Mesothelial cell of epicardium (in vitro differentiated cells): ENCODE data around the gene PRDM16. TPM values are rescaled to one million over a fixed set of nuclear protein-coding genes. Genes with fewer than 3 reads are reported as not detected.

Experiments used
- DNase-seq, 2 experiments: peaks; one replicate each; pipeline ENCODE4 v3.0.0; 2021; ENCODE audit warnings: low spot score in 2 of 2; ENCODE audit not compliant: unreplicated experiment in 2 of 2
- H3K27ac Mint-ChIP-seq: 2 replicates; pipeline ENCODE4 v1.8.0; 2021; ENCODE audit warnings: mixed read lengths
- H3K27me3 Mint-ChIP-seq: 2 replicates; pipeline ENCODE4 v1.8.0; 2021; ENCODE audit warnings: low read depth, mixed read lengths
- H3K36me3 Mint-ChIP-seq: 2 replicates; pipeline ENCODE4 v1.8.0; 2021; ENCODE audit warnings: mixed read lengths
- H3K4me1 Mint-ChIP-seq: 2 replicates; pipeline ENCODE4 v1.8.0; 2021; ENCODE audit warnings: mixed read lengths
- H3K4me3 Mint-ChIP-seq: 2 replicates; pipeline ENCODE4 v1.8.0; 2021; ENCODE audit warnings: mild to moderate bottlenecking, moderate library complexity, mixed read lengths
- H3K9me3 Mint-ChIP-seq: 2 replicates; pipeline ENCODE4 v1.8.0; 2021; ENCODE audit warnings: mixed read lengths
- total RNA-seq: library from RNA; stranded (reverse); gene quantifications from 3 replicates; pipeline ENCODE4 v1.2.1, GENCODE V29; 2021
- TF ChIP-seq, protein P1 (sequence below): fragments of 200-600 bp; sonication (generic); IDR thresholded peaks from one replicate; pipeline ENCODE4 v1.5.0; 2021; ENCODE audit warnings: antibody characterized with exemption; ENCODE audit not compliant: unreplicated experiment

PRDM16 gene
- total RNA-seq, 1 donor from 2014 or later, result 1.4 TPM

GRCh38 chr1:3178279-3178678, 109.3 kb downstream of the PRDM16 start:
- Mint-ChIP-seq H3K27me3 (peaks cover 5% of the 10 kb centered on the region), H3K9me3 (no peaks in the 10 kb centered on the region), H3K36me3 (no peaks in the 10 kb centered on the region), H3K4me3 (no peak overlapping the region), H3K27ac (no peak overlapping the region), H3K4me1 (peaks cover 11% of the 10 kb centered on the region)
- TF ChIP-seq, protein P1, sequence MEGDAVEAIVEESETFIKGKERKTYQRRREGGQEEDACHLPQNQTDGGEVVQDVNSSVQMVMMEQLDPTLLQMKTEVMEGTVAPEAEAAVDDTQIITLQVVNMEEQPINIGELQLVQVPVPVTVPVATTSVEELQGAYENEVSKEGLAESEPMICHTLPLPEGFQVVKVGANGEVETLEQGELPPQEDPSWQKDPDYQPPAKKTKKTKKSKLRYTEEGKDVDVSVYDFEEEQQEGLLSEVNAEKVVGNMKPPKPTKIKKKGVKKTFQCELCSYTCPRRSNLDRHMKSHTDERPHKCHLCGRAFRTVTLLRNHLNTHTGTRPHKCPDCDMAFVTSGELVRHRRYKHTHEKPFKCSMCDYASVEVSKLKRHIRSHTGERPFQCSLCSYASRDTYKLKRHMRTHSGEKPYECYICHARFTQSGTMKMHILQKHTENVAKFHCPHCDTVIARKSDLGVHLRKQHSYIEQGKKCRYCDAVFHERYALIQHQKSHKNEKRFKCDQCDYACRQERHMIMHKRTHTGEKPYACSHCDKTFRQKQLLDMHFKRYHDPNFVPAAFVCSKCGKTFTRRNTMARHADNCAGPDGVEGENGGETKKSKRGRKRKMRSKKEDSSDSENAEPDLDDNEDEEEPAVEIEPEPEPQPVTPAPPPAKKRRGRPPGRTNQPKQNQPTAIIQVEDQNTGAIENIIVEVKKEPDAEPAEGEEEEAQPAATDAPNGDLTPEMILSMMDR, result no peak
- DNase-seq, result no peak

DNA sequence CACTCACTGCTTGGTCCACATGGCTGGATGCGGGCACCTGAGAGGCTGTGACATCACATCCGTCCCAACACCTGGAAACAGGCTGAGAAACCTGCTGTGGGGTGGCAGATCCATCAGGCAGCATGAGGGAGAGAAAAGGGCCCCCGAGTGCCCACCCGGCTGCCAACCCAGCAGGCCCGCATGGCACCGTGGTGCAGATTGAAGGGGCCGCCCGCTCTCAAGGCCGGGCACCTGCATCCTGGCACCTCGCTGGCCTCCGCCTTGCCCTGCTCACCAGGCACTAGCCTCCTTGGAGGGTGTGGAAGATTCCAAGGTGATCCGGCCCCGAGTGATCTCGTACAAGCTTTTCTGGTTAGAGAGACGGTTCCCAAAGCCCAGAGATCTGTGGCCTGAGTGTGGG, 110.5 kb downstream of the PRDM16 start:
- no peak for DNase-seq
- Mint-ChIP-seq H3K36me3 (no peaks in the 10 kb centered on the region), H3K4me1 (peaks cover 15% of the 10 kb centered on the region), H3K27me3 (peaks cover 5% of the 10 kb centered on the region), H3K27ac (no peak overlapping the region), H3K4me3 (no peak overlapping the region), H3K9me3 (no peaks in the 10 kb centered on the region)
- TF ChIP-seq, protein P1, result no peak

GRCh38 chr1:3180915-3181314, 111.9 kb downstream of the PRDM16 start:
- Mint-ChIP-seq H3K36me3 (no peaks in the 10 kb centered on the region), H3K4me1 (peaks cover 10% of the 10 kb centered on the region), H3K4me3 (no peak overlapping the region), H3K27ac (no peak overlapping the region), H3K9me3 (no peaks in the 10 kb centered on the region), H3K27me3 (peaks cover 5% of the 10 kb centered on the region)
- TF ChIP-seq, protein P1, result no peak
- DNase-seq, result no peak

DNA sequence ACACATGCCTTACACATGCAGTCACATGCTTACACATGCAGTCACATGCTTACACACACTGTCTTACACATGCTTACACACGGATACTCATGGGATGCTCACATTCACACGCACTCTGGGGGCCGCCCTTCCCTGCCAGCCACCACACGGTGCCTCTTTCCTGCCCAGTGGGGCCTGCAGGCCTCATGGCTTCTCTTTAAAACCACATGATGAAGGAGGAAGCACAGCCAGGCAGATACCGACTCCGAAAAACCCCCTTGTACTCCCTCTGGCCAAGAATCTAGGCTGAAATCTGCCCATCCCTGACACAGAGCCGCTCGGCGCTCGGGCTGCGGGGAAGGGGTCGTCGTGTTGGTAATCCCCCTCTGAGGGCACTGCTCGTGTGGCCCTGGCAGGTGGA, 113.0 kb downstream of the PRDM16 start:
- Mint-ChIP-seq H3K27me3 (peaks cover 5% of the 10 kb centered on the region), H3K4me3 (no peak overlapping the region), H3K36me3 (no peaks in the 10 kb centered on the region), H3K9me3 (no peaks in the 10 kb centered on the region), H3K27ac (no peak overlapping the region), H3K4me1 (peaks cover 20% of the 10 kb centered on the region)
- TF ChIP-seq, protein P1, result no peak
- no peak for DNase-seq

DNA sequence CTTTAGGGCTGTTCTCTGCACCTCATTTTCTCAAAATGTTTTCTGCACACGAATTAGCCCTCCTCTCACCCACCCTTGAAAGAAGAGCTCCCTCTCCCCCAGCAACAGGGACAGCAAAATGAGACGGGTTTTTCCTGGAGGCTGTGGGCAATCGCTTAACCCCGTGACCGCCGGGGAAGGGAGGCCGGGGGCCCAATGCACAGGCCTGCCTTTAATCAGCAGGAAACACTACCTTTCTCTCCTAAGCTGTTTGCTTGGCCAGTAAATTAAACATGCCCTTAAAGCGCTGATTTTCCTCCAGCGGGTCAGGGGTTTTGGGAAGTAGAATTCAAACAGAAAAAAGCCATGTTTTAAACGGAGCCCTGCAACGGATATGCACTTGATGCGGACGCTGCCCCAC, 114.4 kb downstream of the PRDM16 start:
- Mint-ChIP-seq H3K27ac (no peak overlapping the region), H3K4me1 (peaks cover 21% of the 10 kb centered on the region), H3K4me3 (no peak overlapping the region), H3K36me3 (no peaks in the 10 kb centered on the region), H3K27me3 (peaks cover 3% of the 10 kb centered on the region), H3K9me3 (no peaks in the 10 kb centered on the region)
- no peak for DNase-seq
- TF ChIP-seq, protein P1, result no peak

DNA sequence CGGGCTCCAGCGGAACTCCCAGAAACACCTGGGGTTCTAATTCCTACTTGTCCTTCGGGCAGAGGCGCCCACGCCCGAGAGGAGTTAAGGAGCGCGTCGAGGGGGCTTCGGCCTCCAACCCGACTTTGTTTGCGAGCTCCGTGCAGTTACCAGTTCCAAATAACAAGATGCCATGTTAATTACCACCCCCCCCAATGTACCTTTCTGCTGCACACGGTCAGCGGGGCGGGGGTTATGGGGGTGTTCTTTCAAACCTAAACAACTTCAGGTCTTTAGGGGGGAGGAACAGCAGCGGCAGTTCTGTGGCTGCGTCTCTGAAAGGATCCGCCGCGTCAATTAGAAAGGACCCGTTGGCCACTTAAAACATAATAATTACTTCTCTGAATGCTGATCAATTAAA, 114.8 kb downstream of the PRDM16 start:
- Mint-ChIP-seq H3K4me1 (peaks cover 21% of the 10 kb centered on the region), H3K27me3 (peaks cover 3% of the 10 kb centered on the region), H3K27ac (no peak overlapping the region), H3K4me3 (no peak overlapping the region), H3K36me3 (no peaks in the 10 kb centered on the region), H3K9me3 (no peaks in the 10 kb centered on the region)
- TF ChIP-seq, protein P1, result no peak
- no peak for DNase-seq
